ENCODE data around the gene RACK1.
"Not testable (repeated sequence)": the region's sequence is repeated elsewhere in the genome, so short reads cannot be mapped to it uniquely, and the experiment has no call there.

Gene RACK1

GRCh38 chr5:181232593-181232992 is 11.1 kb downstream of the RACK1 start:
- DNase-seq, result no peak

GRCh38 chr5:181231432-181231831 is 12.3 kb downstream of the RACK1 start:
- no peak for DNase-seq

DNA sequence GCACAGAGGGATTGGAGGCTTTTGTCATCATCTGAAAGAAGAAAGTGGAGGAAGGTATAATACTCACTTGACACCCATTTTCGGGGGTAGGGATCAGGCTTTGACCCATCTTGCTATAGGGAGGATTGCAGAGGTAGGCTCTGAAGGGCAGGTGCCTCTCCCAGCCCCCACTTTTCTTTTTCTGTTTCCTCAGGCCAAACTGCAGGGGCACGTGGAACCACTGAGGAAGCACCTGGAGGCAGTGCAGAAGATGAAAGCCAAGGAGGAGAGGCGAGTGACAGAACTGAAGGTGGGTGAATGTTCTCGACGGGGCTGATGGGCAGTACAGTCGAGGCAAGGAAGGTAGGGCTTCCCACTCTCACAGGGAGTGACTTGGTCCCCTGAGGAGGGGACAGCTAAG is 13.2 kb downstream of the RACK1 start:
- DNase-seq, result no peak

DNA sequence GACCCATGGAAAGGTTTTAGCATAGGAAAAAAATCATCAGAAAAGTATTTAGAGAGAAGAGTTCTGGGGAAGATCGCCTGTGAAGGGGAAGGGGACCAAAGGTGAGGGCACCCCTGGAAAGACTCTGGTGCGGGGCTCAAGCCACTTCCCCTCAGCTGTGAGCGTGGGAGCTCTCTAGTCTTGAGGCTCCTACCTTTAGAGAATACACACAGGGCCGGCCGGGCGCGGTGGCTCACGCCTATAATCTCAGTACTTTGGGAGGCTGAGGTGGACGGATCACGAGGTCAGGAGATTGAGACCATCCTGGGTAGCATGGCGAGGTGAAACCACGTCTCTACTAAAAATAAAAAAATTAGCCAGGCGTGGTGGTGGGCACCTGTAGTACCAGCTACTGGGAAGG is 13.7 kb downstream of the RACK1 start:
- no peak for DNase-seq

GRCh38 chr5:181224390-181225229 is 19.1 kb downstream of the RACK1 start:
- DNase-seq, result no peak

- no peak for DNase-seq
These were observed 19.8 kb downstream of the RACK1 start for GRCh38 chr5:181223729-181224389.

DNA sequence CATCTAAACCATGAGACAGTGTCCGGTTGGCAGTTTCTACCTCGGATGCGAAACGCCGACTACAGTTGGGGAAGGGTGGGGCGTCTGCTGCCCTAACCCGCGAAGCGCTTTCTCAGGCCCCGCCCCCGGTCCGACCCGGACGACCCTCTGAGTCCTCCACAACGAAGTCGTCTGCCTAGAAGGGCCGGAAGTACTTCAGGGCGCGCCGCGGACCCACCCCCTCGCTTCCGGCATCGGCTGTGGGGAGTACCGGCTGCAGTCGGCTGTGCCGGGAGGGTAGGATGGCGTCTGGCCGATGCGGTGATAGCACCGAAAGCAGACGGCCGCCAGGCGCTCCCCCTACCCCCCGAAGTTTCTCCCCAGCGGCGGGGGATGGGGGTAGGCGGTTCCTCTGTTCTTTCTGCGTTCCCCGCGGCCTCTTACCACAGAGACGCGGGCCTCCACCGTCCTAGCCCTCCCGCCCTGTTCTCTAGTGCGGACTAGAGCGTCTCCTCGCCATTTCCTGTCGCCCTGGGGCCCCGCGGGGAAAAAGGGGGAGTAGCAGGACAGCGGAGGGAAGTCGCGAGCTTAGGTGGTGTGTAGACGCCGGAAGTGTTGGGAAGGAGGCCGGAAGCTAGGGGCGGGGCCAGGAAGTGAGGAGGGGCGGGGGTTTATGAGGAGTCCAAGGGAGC is 20.5 kb downstream of the RACK1 start, which contains the start of gene TRIM41:
TRIM41 (plus strand) TSS at position 224 of the 671 bp plus-strand sequence. CDS start 719 bp downstream, outside the sequence.
- DNase-seq, result no peak

DNA sequence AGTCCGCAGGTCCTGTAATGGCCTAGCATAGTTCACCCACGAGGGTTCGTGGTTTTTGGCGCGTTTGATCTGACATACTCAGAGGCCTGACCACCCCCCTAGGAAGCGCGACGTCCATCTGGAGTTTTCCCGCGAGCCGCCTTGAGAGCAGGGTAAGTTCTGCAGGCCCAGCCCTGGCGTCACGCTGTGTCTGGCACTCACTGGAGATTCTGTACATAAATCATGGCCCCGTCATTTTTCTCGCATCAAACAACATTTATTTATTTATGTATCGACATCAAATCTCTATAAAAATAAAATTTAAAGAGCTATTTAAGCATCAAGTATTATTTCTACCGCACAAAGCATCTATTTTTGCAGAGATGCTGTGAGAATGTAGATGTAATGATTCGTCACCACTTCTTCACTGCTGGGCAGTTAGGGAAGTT is 21.1 kb downstream of the RACK1 start:
- DNase-seq, result no peak

- no peak for DNase-seq
These were observed 21.7 kb downstream of the RACK1 start for GRCh38 chr5:181221792-181222629.

GRCh38 chr5:181221105-181221791 is 22.5 kb downstream of the RACK1 start:
- DNase-seq, result no peak

DNA sequence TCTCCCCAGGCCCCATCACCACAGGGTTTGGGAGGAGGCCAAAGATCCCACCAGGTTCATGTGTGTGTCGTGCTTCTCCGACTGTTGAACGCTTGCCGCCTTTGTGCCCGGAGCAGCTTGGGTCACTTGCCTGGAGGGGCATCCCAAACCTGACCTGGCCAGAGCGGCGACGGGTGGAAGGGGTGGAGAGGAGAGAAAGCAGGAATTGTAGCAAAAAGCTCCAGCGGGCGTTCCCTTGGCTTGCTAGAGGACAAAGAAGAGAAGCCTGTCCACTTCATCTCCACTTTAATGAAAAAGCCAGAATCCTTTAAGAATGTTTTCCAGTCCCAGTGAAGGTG is 23.6 kb downstream of the RACK1 start:
- no peak for DNase-seq

DNA sequence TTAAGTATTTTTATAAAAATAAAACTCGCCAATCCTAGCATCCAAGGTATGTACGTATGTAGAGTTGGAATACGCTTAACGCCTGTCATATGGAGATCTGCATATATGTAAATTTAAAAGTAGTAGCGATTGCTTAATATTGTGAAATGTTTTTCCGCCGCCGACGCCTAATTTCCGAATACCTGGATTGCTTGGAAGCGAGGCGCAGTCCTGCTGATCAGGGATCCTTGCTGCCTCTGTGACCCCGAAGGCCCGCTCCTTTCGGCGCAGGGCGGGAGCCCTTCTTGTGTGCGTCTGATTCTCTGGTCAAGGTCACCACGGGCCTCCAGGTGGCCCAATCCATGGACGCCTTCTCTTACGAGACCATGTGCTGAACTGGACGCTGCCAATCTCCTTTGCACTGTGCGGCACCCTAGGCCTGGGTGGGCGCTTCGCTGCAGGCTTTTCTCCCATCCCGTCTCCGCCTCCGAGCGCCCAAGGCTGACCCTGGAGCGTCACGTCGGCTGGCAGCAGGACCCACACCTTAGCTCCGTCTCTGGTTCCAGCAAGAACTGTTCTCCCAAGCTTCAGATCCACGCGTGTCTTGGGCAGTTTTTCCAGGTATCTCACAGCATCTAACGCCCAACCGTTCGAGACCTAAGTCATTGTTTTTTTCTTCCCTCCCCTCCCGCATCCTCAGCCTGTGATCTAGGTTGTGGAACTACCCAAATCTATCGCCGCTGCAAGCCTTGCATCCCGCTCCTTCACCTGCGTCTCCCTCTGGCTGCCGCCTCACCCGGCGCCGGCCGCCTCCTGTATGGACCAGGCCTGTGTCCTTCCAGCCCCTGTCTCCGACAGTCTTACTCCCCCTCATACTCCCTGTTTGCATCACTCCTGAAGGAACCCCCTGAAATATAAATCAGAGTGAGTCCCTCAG is 24.2 kb downstream of the RACK1 start:
- no peak for DNase-seq

DNA sequence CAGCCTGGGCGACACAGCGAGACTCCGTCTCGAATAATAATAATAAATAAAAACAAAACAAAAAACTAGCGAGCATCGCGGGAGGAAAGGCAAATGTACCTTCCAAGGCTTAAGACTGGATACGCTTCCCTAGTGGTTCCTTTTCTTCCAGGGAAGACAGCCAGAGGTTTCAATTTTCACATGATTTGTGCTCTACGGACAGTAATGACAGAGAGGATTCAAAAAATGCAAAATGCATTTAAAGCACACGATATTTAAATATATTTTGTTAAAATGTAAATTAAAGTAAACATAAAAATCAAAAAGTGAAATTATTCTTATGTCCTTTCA is 24.9 kb downstream of the RACK1 start:
- DNase-seq, result no peak

DNA sequence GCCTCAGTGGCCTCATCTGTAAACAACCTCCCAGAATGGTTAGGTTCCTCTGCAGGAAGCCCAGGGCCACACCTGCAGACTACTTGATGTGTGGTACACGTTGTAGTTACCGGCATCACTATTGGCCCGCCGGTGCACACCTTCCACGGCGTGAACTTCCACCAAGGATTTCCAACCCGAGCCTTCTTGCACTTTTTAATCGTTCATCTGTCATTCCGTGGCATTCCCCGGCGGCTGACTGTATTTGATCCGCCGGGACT is 26.0 kb downstream of the RACK1 start:
- no peak for DNase-seq

- no peak for DNase-seq
These were observed 26.4 kb downstream of the RACK1 start for GRCh38 chr5:181217111-181217802.

DNA sequence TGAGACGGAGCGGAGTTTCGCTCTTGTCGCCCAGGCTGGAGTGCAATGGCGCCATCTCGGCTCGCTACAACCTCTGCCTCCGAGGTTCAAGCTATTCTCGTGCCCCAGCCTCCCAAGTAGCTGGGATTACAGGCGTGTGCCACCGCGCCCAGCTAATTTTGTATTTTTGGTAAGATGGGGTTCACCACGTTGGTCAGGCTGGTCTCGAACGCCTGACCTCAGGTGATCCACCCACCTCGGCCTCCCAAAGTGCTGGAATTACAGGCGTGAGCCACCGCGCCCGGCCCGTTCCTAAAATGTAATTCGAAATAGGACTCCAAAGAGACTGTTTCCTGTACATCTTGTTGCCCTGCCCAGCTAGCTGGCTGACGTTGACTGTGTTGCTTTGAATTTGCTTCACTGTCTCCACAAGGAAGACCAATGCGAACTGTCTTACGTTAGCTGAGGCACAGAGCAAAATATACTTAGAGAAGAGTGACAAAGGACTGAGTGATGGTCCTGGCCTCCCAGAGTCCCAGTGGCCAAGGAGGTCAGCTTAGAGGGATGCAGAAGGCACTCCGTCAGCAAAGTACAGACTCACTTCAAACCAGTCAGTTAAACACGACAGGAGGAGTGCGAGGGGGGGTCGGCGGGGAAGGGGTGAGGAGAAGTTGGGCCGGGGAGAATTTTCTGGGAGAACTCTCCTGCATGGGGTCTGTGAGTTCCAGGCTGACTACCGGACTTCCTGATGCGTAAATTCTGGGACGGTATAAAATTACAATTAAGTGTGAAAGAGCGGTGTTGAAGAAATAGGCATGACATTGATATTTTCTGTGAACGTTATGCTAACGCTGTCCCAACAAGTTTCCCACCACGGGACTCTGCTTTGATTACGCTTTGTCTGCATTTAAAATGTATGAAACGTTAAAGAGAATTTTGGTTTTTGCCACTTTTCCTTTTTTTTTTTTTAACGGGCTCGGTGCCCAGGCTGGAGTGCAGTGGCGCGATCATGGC is 27.4 kb downstream of the RACK1 start:
- DNase-seq, result no peak

- DNase-seq, result not testable (repeated sequence)
These were observed 29.5 kb downstream of the RACK1 start for GRCh38 chr5:181214249-181214648.

- no peak for DNase-seq
These were observed 30.8 kb downstream of the RACK1 start for GRCh38 chr5:181212934-181213333.

GRCh38 chr5:181212080-181212479 is 31.6 kb downstream of the RACK1 start:
- no peak for DNase-seq

- DNase-seq, result no peak
These were observed 32.5 kb downstream of the RACK1 start for GRCh38 chr5:181211208-181211607.

All from NCI-H1417 treated with DMSO at 0.1 percent for 48 hours (cell line).